Endothelial cell of hepatic sinusoid (primary cell): ENCODE data around the gene PLPPR5.

Experiments
- in situ Hi-C: cut with HindIII; loops from 2 replicates; pipeline ENCODE4 v1.10.0; 2017; ENCODE audit warnings: low sequenced_read_pairs

The PLPPR5 gene

GRCh38 chr1:98870959-98871903, 133.4 kb downstream of the PLPPR5 start:
- in situ Hi-C loops, result no loop called here

GRCh38 chr1:98865796-98866195, 138.9 kb downstream of the PLPPR5 start:
- in situ Hi-C loops, result no loop called here

GRCh38 chr1:98860329-98860728, 144.3 kb downstream of the PLPPR5 start:
- in situ Hi-C loops, result no loop called here

- in situ Hi-C loops, result no loop called here
Measured at GRCh38 chr1:98854137-98854536, 150.5 kb downstream of the PLPPR5 start.

- in situ Hi-C loops, result no loop called here
Measured at GRCh38 chr1:98849969-98850636, 154.6 kb downstream of the PLPPR5 start.

GRCh38 chr1:98842241-98842640, 162.4 kb downstream of the PLPPR5 start:
- in situ Hi-C loops, result no loop called here
